ENCODE results near the gene LGR4.

LGR4 gene

GRCh38 chr11:27425814-27426213 lies 46.8 kb downstream of the LGR4 start:
- no peak for DNase-seq

- DNase-seq = no peak
Observed at GRCh38 chr11:27423125-27423524, 49.5 kb downstream of the LGR4 start.

GRCh38 chr11:27421819-27422494 lies 50.6 kb downstream of the LGR4 start:
- no peak for DNase-seq

- DNase-seq = no peak
Observed at GRCh38 chr11:27420722-27421572, 51.6 kb downstream of the LGR4 start.

- no peak for DNase-seq
Observed at GRCh38 chr11:27420217-27420616, 52.4 kb downstream of the LGR4 start.

- no peak for DNase-seq
Observed at GRCh38 chr11:27418356-27418755, 54.2 kb downstream of the LGR4 start.

GRCh38 chr11:27416568-27417176 lies 55.9 kb downstream of the LGR4 start:
- DNase-seq = no peak

- DNase-seq = no peak
Observed at GRCh38 chr11:27414644-27415043, 57.9 kb downstream of the LGR4 start.

- DNase-seq = no peak
Observed at GRCh38 chr11:27413218-27413617, 59.4 kb downstream of the LGR4 start.

- DNase-seq = no peak
Observed at GRCh38 chr11:27412192-27412691, 60.3 kb downstream of the LGR4 start.

GRCh38 chr11:27411328-27411727 lies 61.3 kb downstream of the LGR4 start:
- no peak for DNase-seq

- DNase-seq = no peak
Observed at GRCh38 chr11:27410272-27410671, 62.3 kb downstream of the LGR4 start.

- no peak for DNase-seq
Observed at GRCh38 chr11:27409742-27410141, 62.8 kb downstream of the LGR4 start.

- no peak for DNase-seq
Observed at GRCh38 chr11:27409049-27409448, 63.5 kb downstream of the LGR4 start.

- no peak for DNase-seq
Observed at GRCh38 chr11:27408246-27408800, 64.3 kb downstream of the LGR4 start.

GRCh38 chr11:27406498-27407354 lies 65.9 kb downstream of the LGR4 start:
- DNase-seq = no peak

- no peak for DNase-seq
Observed at GRCh38 chr11:27405134-27405533, 67.5 kb downstream of the LGR4 start.

- DNase-seq = no peak
Observed at GRCh38 chr11:27404427-27404826, 68.2 kb downstream of the LGR4 start.

- no peak for DNase-seq
Observed at GRCh38 chr11:27403195-27403594, 69.4 kb downstream of the LGR4 start.

- no peak for DNase-seq
Observed at GRCh38 chr11:27402450-27402849, 70.1 kb downstream of the LGR4 start.

- DNase-seq = no peak
Observed at GRCh38 chr11:27401833-27402316, 70.7 kb downstream of the LGR4 start.

- DNase-seq = no peak
Observed at GRCh38 chr11:27401280-27401832, 71.2 kb downstream of the LGR4 start.
